T-helper 2 cell (primary cell): ENCODE measurements around the gene ACTC1.
A peak's percentile ranks its signal among the peaks of the same experiment; 100 is the strongest.

Experiments used
- DNase-seq, 5 experiments: peaks; one replicate each; pipeline versions ENCODE4 v3.0.0 to v3.0.0-alpha.2; 2012 to 2022

ACTC1 gene

GRCh38 chr15:34755419-34755773 is 40.0 kb downstream of the ACTC1 start:
- DNase-seq = no peak

- DNase-seq = peak in 1 of 5 experiments; percentile 3
Observed at GRCh38 chr15:34754674-34755418, 40.5 kb downstream of the ACTC1 start, which contains the start of gene GJD2. TSS of gene GJD2 (minus strand) at chr15:34754998. CDS start at chr15:34754488, 510 bp downstream.

- no peak for DNase-seq
Observed at GRCh38 chr15:34754171-34754601, 41.2 kb downstream of the ACTC1 start.

DNA sequence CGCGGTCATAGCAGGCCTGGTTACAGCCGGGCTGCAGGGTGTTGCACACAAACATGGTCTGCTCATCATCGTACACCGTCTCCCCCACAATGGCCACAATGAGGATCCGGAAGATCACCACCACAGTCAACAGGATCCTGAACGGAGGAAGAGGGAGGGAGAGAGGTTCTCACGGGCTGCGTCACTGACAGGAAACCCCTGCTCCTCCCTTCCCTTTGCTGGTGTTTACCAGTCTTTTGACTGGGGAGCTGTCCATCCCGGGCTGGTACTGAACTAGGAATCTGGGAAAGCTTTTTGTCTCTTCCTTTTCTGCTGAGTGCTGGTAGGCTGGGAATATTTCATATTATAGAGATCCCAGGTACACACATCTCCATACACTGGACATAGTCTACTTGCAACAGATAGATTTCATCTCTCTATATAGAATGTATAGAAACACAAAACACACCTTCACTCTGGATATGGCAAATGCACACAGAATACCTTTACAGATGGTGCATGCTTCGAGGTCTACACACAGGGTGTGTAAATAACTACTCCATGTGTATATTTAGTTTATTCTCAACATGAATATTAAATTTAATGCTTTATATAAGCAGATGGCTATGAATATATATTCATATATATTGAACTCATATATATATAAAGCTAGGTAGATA is 42.0 kb downstream of the ACTC1 start:
- DNase-seq = no peak

DNA sequence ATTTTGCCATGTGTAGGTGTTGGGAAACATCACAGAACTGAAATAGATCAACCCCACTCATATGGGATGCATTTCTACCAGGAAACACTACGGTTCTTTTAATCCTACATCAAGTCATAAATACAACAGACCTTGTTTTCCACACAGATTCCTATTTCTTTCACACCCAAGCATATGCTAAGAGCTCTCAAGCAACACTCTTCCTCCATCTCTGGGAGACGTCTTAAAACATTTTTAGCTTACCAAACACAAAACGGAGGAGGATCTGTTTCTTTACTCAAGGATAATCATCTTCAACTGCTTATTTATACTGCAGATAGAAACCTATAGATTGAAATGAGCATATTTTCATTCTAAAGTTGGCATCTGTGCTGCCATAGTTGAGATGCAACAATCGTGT is 45.7 kb downstream of the ACTC1 start:
- no peak for DNase-seq
